ENCODE measurements around the gene KCNIP2.

Gene KCNIP2

DNA sequence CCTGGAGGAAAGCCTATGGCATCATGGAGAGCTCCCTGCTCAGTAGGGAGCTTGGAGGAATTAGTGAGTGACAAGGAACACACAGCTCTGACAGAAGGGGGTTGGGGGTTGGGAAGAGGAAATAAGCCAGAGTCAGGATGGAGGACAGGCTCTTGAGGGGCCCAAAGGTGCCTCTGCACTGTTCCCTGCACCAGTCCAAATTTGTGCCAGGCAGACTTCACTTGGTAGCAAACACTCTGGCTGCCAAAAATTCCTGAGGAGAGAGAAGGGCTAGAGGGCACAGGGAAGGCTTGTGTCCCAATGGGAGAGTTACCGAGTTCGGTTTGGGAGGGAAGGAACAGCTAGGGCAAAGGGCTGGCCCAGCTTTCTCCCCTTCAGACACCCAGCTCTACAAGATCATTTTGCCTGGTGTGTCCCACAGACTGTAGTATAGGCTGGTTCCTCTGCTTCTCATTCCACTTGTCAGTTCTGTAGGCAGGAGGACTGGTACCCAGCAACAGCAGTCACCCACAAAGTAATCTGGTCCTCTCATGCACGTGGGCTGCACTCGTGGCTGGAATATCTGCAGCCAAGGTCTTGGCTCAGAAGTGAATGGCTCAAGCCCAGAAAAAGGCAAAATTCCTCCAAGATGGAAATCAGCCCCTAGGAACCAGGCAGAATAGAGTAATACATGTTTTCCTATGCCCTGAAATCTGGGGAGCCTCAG lies 8.0 kb upstream of the KCNIP2 start:
- no peak for DNase-seq

GRCh38 chr10:101850749-101851148 lies 7.1 kb upstream of the KCNIP2 start:
- DNase-seq, result no peak

- no peak for DNase-seq
Measured at GRCh38 chr10:101848894-101849351, 5.3 kb upstream of the KCNIP2 start.

DNA sequence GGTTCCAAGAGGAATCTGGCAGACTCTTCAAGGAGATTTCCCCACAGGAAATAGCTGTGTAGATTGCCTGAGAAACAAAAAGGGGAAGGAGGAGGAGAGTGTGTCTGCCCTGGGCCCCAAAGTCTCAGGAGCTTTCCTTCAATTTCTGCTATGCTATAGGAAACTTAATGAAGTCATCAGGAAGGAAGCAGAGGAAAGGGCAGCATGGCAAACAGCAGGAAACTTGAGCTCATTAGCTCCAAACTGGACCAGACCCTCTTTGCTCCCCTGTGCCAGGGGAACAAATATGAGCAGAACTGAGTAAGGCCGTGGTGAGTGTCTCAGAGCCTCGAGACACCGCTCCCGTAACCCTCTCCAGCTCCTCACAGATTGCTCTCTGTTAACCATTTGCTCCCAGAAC lies 4.8 kb upstream of the KCNIP2 start:
- DNase-seq, result no peak

DNA sequence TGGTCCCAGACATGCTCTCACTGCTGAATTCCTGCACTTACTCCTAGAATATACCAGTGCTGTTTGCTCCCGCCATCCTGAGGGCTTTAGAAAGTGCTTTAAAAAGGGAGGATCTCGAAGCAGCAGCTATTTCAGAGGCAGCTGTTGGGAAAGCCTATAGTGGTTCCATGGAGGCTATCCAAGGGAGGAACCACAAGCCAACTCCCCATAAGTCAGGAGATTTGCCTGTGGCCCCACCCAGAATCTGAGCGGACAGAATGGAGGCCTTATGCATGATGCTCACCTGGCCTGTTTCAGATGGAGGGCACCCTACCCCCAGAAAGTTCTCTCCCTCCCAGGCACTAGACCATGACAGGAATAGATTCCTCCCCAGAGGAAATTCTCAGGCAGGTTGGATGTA lies 2.3 kb upstream of the KCNIP2 start:
- no peak for DNase-seq

- no peak for DNase-seq
Measured at GRCh38 chr10:101841826-101842225, 1.8 kb downstream of the KCNIP2 start.

- DNase-seq, result peak; percentile 81
Measured at GRCh38 chr10:101840741-101841453, 2.7 kb downstream of the KCNIP2 start.

DNA sequence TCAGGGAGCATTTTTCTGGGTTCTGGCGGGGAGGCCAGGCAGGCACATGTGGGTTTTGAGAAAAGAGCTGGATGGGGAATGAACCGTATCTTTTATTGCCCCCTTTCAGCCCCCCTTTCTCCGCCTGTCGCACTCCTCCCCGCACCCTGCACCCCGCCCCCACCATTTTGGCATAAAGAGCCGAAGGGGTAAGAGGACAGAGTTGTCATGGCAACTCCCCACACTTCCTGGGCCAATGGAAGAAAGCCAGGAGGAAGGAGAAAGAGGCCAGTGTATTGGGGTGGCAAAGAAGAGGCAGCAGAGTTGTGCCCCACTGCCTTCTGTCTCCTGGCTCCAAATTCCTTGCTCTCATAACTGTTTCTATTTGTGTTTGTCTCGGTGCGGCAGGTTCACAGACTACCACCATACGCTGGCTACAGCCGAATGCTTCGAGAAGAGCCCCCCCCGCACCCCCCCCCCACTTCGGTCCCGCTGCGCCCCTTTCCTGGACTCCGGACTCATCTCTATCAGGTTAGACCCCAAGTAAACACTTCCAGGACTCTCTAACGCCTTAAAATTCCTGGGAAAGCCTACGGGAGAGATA lies 3.4 kb downstream of the KCNIP2 start:
- peak; percentile 47 for DNase-seq

DNA sequence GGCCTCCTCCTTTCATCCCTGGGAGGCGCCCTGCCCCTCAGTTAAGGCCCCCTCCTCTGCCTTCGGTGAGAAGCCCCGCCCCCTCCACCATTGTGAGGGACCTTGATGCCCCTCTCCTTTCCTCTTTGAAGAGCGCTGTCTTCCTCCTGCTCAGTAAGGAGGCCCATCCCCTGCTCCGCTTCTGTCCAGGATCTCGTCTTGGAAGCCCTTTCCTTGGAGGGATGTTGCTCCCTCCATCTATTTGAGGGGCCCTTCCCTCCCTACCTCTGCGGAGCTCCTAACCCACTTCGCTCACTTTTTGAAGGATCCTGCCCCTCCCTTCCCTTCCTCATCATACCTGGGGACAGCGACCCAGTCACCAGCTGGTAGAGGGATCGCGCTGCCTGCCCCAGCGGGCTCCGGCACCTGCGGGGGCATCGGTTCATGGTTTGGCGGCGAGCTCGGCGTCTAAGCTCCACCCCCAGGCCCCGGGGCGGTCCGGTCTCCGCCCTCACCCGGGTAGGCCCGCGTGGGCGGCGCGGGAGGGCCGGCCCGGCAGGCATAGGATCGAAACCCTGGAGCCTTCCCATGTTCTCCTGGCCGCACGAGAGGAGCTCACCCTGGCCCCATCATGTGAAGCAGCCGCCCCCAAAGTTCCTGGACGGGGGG lies 4.1 kb downstream of the KCNIP2 start:
- DNase-seq, result peak; percentile 69

GRCh38 chr10:101839002-101839401 lies 4.6 kb downstream of the KCNIP2 start:
- no peak for DNase-seq

- no peak for DNase-seq
Measured at GRCh38 chr10:101838416-101838970, 5.1 kb downstream of the KCNIP2 start.

- no peak for DNase-seq
Measured at GRCh38 chr10:101837748-101838147, 5.9 kb downstream of the KCNIP2 start.

GRCh38 chr10:101835362-101835761 lies 8.2 kb downstream of the KCNIP2 start:
- DNase-seq, result no peak

DNA sequence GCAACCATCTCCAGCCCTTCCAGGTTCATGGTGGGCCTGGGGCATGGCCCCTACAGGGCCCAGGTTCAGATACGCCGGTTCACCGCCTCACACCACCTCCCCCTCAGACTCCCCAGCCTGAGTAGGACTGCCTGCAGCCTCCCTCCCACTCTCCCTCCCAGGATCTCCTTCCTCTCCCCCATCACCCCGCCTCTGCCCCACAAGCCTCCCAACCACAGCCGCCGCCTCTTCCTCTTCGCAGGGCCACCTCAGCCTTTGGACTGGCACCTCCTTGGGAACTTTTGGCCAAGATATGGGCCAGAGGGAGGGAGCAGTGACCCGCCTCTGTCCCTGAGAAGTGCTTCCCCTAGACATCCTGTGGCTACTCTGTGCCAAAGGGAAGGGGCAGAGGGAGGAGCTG lies 9.3 kb downstream of the KCNIP2 start:
- peak; percentile 33 for DNase-seq

DNA sequence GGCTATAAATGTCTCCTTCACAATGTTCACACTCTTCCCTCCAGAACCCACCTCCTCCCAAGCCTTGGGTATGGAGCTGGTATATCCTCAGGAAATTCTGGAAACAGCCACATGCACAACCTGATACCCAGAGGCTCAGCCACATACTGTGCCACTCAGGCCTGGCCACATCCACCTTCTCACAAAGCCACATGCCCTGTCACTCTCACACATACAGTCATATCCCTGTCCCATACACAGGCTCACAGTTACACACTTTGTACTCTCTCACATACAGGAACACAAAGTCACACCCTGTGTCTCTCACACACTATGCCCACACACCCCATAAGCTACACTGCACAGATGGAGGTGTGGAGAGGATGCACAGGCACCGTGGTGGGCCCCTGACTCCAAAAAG lies 10.1 kb downstream of the KCNIP2 start:
- DNase-seq, result no peak

- DNase-seq, result no peak
Measured at GRCh38 chr10:101832325-101832771, 11.3 kb downstream of the KCNIP2 start.

DNA sequence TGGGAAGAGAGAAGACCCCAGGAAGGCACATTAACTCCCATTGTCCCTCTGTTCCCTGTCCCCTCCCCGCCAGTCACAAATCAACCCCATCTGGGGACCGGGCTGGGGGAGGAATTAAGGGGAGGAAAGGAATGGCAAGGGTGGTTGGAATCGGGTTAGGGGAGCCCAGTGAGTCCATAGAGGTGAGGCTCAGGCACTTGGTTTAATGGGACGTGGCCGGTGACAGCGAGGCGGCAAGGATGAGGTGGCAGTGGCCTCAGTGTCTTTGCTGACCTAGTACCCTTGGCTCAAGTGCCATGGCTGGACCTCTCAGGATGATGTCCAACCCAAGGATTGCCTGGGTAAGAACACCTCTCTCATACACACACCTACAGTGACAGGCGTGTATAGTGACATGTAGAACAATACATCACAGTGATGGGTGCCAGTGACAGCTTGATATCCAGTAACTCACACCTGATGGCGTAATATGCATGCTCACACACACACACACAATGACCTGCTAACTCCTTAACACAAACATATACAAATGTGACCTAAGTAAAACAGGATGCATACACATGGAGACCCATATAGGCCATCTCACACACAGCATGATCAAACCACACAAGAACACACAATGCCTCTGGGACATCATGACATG lies 12.3 kb downstream of the KCNIP2 start:
- no peak for DNase-seq

DNA sequence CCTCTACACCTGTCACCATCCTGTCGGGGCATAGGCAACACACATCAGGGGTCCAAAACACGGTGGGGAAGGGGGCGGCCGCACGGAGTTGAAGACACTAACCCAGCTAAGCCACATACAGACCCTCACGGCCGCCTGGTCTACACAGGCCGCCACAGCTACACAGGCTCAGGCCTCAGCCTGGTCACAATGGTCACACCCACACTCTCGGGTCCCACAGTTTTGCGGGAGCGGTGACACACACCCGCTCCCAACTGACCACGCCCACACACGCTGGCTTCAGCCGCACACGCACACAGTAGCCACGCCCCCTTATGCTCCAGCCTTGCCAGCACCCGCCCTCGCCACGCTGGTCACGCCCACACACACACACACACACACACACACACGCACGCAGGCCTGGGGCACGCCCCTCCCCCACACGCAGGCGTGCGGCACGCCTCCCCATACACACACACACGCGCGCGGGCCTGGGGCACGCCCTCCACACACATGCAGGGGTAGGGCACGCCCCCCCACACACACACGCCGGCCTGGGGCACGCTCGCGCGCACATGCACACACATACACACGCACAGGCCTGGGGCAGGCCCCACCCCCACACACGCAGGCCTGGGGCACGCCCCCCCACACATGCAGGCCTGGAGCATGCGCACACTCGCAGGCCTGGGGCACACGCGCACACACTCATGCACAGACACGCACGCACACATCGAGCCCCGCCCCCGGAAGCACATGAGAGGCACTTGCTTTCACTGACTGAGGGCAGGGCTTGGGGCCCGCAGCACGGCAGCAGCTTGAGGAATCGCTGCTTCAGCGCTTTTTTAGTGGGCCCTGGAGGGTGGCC lies 13.1 kb downstream of the KCNIP2 start:
- peak; percentile 95 for DNase-seq

- DNase-seq, result peak; percentile 78
Measured at GRCh38 chr10:101829561-101830315, 13.9 kb downstream of the KCNIP2 start.

DNA sequence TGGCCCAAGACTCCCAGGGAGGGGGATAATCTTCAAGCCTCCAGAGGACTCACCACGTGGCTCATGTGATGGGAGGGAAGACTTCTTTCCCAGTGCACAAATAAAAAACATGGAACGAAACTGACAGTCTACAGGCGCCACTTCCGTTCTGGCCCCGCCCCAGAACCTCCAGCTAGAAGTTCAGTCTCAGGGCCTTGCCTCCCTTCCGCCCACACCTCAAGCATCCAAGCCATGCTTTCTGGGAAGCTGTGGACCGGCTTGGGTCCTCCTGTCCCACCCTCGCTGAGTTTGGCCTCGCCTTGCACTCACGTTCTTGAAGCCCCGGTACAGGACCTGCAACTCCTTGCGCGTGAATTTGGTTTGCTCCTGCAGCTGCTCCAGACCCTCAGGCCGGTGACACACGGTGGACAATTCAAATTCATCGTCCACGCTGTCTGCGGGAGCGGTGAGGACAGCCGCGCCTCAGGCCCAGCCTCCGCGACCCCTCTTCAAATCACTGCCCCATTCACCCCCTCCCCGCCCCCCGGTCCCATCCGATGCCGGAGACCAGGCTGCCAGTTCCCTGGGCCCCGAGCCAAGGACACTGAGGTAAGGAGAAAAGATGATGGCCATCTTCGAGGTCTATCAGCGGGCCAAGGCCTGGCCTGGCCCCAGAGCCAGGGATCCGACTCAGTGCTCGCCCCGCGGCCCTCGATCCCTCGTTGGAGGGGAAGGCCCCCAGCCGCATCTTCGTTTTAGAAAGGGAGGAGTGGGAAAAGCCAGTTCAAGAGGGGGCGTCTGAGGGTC lies 14.6 kb downstream of the KCNIP2 start:
- no peak for DNase-seq
